ENCODE results near the gene TRABD2A.

The TRABD2A gene

GRCh38 chr2:84829693-84830092, 51.2 kb downstream of the TRABD2A start:
- no peak for DNase-seq (ENCODE audit: low spot score)
- no peak overlapping the region for H3K4me3 ChIP-seq
- H3K27ac ChIP-seq = no peak overlapping the region
- TF ChIP-seq CTCF (IDR thresholded peaks at IDR 0.05) = no peak

DNA sequence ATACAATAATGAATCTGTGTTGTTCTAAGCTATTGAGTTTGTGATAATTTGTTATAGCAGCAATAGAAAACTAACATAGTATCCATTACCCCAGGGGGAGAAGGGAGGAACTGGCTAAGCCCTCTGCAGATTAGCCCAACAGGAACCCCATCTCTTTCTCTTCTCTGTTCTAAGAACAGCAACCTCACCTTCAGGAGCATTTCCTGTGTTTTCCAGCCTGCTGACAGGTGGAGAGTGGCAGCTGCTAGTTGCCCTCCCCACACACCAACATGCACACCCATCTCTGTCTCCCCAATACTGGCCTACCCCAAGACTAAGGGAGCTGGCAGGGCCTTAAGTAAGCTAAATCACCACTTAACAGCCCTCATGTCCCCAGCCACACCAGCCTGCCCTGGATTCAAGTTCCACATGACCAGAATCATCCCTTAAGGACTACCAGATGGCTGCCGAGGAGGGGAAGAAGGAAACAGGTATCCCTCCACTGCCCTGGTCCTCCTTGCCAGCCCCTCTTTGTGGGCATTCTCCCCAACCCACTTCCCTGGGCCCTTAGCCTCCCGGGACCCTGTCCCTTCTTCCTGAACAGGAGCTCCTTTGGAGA, 52.8 kb downstream of the TRABD2A start:
- Histone ChIP-seq H3K27ac (no peak overlapping the region), H3K4me3 (no peak overlapping the region)
- TF ChIP-seq CTCF (IDR thresholded peaks at IDR 0.05) = no peak
- no peak for DNase-seq (ENCODE audit: low spot score)

DNA sequence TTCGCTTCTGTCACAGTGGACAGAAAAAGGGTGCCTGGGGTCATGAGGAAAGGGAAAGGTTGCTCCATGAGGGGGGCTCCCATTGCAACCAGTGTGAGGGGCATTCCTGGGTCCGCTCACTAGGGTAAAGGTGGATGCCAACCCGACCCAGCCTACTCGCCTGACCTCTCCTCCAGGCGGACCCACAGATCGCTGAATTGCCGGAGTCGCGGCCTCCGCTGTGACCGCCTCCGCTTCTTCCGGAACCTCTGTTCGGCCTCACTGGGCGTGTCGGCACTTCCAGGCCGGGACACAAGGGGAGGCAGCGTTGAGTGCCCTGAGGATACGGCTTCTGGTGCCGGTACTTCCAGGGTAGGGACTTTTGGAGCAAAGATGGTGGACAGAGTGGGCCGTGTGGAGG, 57.1 kb downstream of the TRABD2A start:
- Histone ChIP-seq H3K27ac (no peak overlapping the region), H3K4me3 (no peak overlapping the region)
- no peak for DNase-seq (ENCODE audit: low spot score)
- no peak for TF ChIP-seq CTCF (IDR thresholded peaks at IDR 0.05)

GRCh38 chr2:84823229-84823628, 57.7 kb downstream of the TRABD2A start:
- DNase-seq (ENCODE audit: low spot score) = no peak
- TF ChIP-seq CTCF (IDR thresholded peaks at IDR 0.05) = no peak
- no peak overlapping the region for H3K4me3 ChIP-seq
- no peak overlapping the region for H3K27ac ChIP-seq

GRCh38 chr2:84821806-84822205, 59.1 kb downstream of the TRABD2A start:
- no peak for TF ChIP-seq CTCF (IDR thresholded peaks at IDR 0.05)
- Histone ChIP-seq H3K27ac (no peak overlapping the region), H3K4me3 (no peak overlapping the region)
- DNase-seq (ENCODE audit: low spot score) = no peak

GRCh38 chr2:84817239-84817655, 63.6 kb downstream of the TRABD2A start:
- no peak for DNase-seq (ENCODE audit: low spot score)
- no peak for TF ChIP-seq CTCF (IDR thresholded peaks at IDR 0.05)
- H3K27ac ChIP-seq = no peak overlapping the region
- no peak overlapping the region for H3K4me3 ChIP-seq

- Histone ChIP-seq H3K27ac (no peak overlapping the region), H3K4me3 (no peak overlapping the region)
- TF ChIP-seq CTCF (IDR thresholded peaks at IDR 0.05) = no peak
- DNase-seq (ENCODE audit: low spot score) = no peak
Measured at GRCh38 chr2:84816426-84817026, 64.4 kb downstream of the TRABD2A start.
